ENCODE results near the gene CRYBA2. TPM values are rescaled to one million over a fixed set of nuclear protein-coding genes. Genes with fewer than 3 reads are reported as not detected.
A peak's percentile ranks its signal among the peaks of the same experiment; 100 is the strongest.

The CRYBA2 gene
- total RNA-seq, 1 experiment from 2014 or later = 13.5 TPM

DNA sequence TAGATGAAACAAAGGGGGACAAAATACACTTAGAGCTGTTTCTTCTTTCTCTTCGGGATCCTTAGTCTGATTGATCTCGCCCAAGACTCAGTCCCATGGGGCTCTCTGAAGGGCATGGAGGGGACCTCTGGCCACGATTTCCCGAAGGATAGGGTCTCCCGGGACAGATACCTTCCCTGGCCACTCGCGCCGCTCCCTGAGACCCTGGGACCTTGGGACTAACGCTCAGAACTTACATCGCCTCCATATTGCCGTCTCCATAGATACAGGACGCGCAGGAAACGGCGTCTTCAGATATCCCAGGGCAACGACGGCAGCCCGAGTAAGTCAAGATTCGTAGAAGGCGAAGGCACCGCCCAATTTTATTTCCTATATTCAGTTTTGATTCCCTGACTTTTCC lies 48.0 kb upstream of the CRYBA2 start, which contains the start of gene CFAP65:
CFAP65 (minus strand) TSS at position 265 of the 400 bp plus-strand sequence. CDS start 2,468 bp downstream, outside the sequence.
- ATAC-seq (no peak), DNase-seq (peak; percentile 52)
- no peaks in the 10 kb centered on the region for H3K79me2 ChIP-seq (ENCODE audit: low read length)
- TF ChIP-seq EZH2 (IDR thresholded peaks at IDR 0.05; ENCODE audit: low read length, unreplicated experiment) = no peak
- no peak for TF ChIP-seq EZH2phosphoT487 (IDR thresholded peaks at IDR 0.05; ENCODE audit: borderline replicate concordance, low read length)
- TF ChIP-seq, protein P1, sequence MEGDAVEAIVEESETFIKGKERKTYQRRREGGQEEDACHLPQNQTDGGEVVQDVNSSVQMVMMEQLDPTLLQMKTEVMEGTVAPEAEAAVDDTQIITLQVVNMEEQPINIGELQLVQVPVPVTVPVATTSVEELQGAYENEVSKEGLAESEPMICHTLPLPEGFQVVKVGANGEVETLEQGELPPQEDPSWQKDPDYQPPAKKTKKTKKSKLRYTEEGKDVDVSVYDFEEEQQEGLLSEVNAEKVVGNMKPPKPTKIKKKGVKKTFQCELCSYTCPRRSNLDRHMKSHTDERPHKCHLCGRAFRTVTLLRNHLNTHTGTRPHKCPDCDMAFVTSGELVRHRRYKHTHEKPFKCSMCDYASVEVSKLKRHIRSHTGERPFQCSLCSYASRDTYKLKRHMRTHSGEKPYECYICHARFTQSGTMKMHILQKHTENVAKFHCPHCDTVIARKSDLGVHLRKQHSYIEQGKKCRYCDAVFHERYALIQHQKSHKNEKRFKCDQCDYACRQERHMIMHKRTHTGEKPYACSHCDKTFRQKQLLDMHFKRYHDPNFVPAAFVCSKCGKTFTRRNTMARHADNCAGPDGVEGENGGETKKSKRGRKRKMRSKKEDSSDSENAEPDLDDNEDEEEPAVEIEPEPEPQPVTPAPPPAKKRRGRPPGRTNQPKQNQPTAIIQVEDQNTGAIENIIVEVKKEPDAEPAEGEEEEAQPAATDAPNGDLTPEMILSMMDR (conservative IDR thresholded peaks at IDR 0.05; ENCODE audit: low read depth, low read length) = no peak
- H3K27me3 ChIP-seq (ENCODE audit: low read length) = peaks cover 32% of the 10 kb centered on the region
- H3K4me3 ChIP-seq (ENCODE audit: low read length) = peak within 1 kb of the TSS; percentile 72
- H3K27ac ChIP-seq (ENCODE audit: low read length) = no peak within 1 kb of the TSS
- H3F3A ChIP-seq (ENCODE audit: low read length, unreplicated experiment) = peaks cover 6% of the 10 kb centered on the region
- no peaks in the 10 kb centered on the region for H3K36me3 ChIP-seq (ENCODE audit: low read depth, low read length)
- ChIA-PET CTCF (interaction anchor here (0.8 kb wide), 1 partner anchor 113 kb away, joined by 3 read pairs; no protein-coding TSS in a partner anchor), POLR2A (ENCODE audit: unreplicated experiment) (no interaction called here)
- H3K9me2 ChIP-seq (replicated peaks; ENCODE audit: low read length) = no peaks in the 10 kb centered on the region
- peak within 1 kb of the TSS; percentile 86 for H3K4me2 ChIP-seq (ENCODE audit: low read length)
- peak within 1 kb of the TSS; percentile 17; the same call in 1 of the 2 replicates for H3K9ac ChIP-seq (ENCODE audit: low read length)
- intact Hi-C loops (cut with micrococcal nuclease) = no loop called here
- BruUV-seq (replicated peaks) = no TSS peak
- no peaks in the 10 kb centered on the region for H4K20me1 ChIP-seq (ENCODE audit: low read length)
- H3K4me1 ChIP-seq (ENCODE audit: insufficient read depth, low read length) = peaks cover 24% of the 10 kb centered on the region
- H2AFZ ChIP-seq (ENCODE audit: low read length) = peak within 1 kb of the TSS; percentile 87
- no peaks in the 10 kb centered on the region for H3K9me3 ChIP-seq (ENCODE audit: low read length)

DNA sequence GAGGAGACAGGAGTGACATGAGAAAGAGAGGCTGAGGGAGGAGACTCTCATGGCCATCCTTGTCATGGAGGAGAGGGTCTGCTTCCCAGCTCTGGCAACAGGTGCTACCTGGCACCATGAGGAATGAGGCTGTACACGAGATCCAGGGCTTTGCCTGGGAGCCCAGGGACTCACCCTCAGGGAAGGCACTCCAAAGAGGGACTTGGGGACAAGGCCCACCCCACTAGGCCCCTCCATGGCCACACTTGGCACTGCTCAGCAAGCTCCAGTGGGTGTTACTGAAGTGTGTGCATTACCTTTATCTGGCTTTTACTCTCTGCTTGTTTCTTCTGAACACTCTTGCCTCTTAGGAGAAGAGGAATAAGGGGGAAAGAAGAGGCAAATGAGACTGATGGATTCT lies 45.4 kb upstream of the CRYBA2 start:
- ChIA-PET POLR2A (ENCODE audit: unreplicated experiment) (no interaction called here), CTCF (no interaction called here)
- TF ChIP-seq EZH2 (IDR thresholded peaks at IDR 0.05; ENCODE audit: low read length, unreplicated experiment) = no peak
- TF ChIP-seq EZH2phosphoT487 (IDR thresholded peaks at IDR 0.05; ENCODE audit: borderline replicate concordance, low read length) = no peak
- TF ChIP-seq, protein P1 (conservative IDR thresholded peaks at IDR 0.05; ENCODE audit: low read depth, low read length) = no peak
- ATAC-seq (no peak), DNase-seq (no peak)
- H3K4me2 ChIP-seq (ENCODE audit: low read length) = peak overlapping the region; percentile 48
- H3K4me3 ChIP-seq (ENCODE audit: low read length) = no peak overlapping the region
- peaks cover 6% of the 10 kb centered on the region for H3F3A ChIP-seq (ENCODE audit: low read length, unreplicated experiment)
- H3K79me2 ChIP-seq (ENCODE audit: low read length) = no peaks in the 10 kb centered on the region
- H3K4me1 ChIP-seq (ENCODE audit: insufficient read depth, low read length) = peaks cover 28% of the 10 kb centered on the region
- peaks cover 24% of the 10 kb centered on the region for H3K27me3 ChIP-seq (ENCODE audit: low read length)
- H3K9me2 ChIP-seq (replicated peaks; ENCODE audit: low read length) = no peaks in the 10 kb centered on the region
- H3K27ac ChIP-seq (ENCODE audit: low read length) = peak overlapping the region; percentile 74
- peak overlapping the region; percentile 5; the same call in 1 of the 2 replicates for H3K9ac ChIP-seq (ENCODE audit: low read length)
- no peaks in the 10 kb centered on the region for H4K20me1 ChIP-seq (ENCODE audit: low read length)
- no peaks in the 10 kb centered on the region for H3K36me3 ChIP-seq (ENCODE audit: low read depth, low read length)
- intact Hi-C loops (cut with micrococcal nuclease) = no loop called here
- H2AFZ ChIP-seq (ENCODE audit: low read length) = no peak overlapping the region
- BruUV-seq (replicated peaks) = no TSS peak
- H3K9me3 ChIP-seq (ENCODE audit: low read length) = no peaks in the 10 kb centered on the region

DNA sequence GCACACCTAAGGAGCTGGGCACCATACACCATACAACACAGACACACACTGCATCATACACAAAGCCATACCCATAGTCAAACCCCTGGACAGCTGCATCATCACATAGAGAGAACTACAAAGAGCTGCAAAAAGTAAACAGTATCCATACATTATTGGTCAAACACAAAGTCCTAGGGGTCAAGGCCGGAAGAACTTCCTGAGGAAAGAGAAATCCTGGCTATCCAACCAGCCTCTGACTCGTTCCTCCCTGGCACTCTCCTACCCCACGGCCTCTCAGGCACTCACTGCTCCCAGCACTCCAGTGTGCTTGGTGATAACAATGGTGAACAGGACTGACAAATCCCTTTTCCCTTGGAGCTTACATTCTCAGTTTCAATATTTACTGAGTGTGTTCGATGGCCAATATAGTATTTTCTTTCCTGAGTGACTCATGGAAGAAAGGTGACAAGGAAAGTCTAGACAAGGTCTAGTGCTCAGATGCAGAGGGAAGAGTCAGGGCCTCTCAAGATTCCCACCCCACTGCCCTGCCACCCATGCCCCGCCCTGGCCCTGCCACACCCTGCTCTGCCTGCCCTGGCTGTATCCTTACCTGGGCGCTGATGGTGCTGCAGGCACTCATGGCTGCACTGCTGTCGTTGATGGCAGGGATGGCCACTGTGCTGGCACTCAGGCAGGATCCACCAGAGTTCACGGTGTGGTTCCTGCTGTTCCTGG lies 44.7 kb upstream of the CRYBA2 start:
- Histone ChIP-seq H3K9ac (ENCODE audit: low read length) (peak overlapping the region; percentile 20; the same call in 1 of the 2 replicates), H3F3A (ENCODE audit: low read length, unreplicated experiment) (peaks cover 6% of the 10 kb centered on the region), H3K27ac (ENCODE audit: low read length) (peak overlapping the region; percentile 87), H3K4me2 (ENCODE audit: low read length) (peak overlapping the region; percentile 48), H2AFZ (ENCODE audit: low read length) (no peak overlapping the region), H3K36me3 (ENCODE audit: low read depth, low read length) (no peaks in the 10 kb centered on the region), H3K9me3 (ENCODE audit: low read length) (no peaks in the 10 kb centered on the region), H3K4me3 (ENCODE audit: low read length) (no peak overlapping the region), H3K4me1 (ENCODE audit: insufficient read depth, low read length) (peaks cover 28% of the 10 kb centered on the region), H3K9me2 (replicated peaks; ENCODE audit: low read length) (no peaks in the 10 kb centered on the region), H3K79me2 (ENCODE audit: low read length) (no peaks in the 10 kb centered on the region), H4K20me1 (ENCODE audit: low read length) (no peaks in the 10 kb centered on the region), H3K27me3 (ENCODE audit: low read length) (peaks cover 21% of the 10 kb centered on the region)
- ChIA-PET CTCF (no interaction called here), POLR2A (ENCODE audit: unreplicated experiment) (no interaction called here)
- DNase-seq (peak; percentile 87), ATAC-seq (peak; percentile 82)
- BruUV-seq (replicated peaks) = no TSS peak
- no peak for TF ChIP-seq EZH2phosphoT487 (IDR thresholded peaks at IDR 0.05; ENCODE audit: borderline replicate concordance, low read length)
- TF ChIP-seq, protein P1 (conservative IDR thresholded peaks at IDR 0.05; ENCODE audit: low read depth, low read length) = no peak
- no peak for TF ChIP-seq EZH2 (IDR thresholded peaks at IDR 0.05; ENCODE audit: low read length, unreplicated experiment)
- intact Hi-C loops (cut with micrococcal nuclease) = no loop called here

Measured in PC-3 (cell line).